Motor neuron (in vitro differentiated cells): ENCODE measurements around the gene KHSRP. TPM values are rescaled to one million over a fixed set of nuclear protein-coding genes. Genes with fewer than 3 reads are reported as not detected.
"Not testable (repeated sequence)": the region's sequence is repeated elsewhere in the genome, so short reads cannot be mapped to it uniquely, and the experiment has no call there.

ENCODE experiments used
- ATAC-seq, 8 experiments: fragments of 200-7000 bp; cut with Tn5 transposase; replicated peaks in 6 of 8; 2 replicates each; pipeline ENCODE4 v1.8.0; 2021; ENCODE audit warnings: mild to moderate bottlenecking in 8 of 8, moderate library complexity in 8 of 8
- H3K27ac ChIP-seq, 2 donors: fragments of 250-450 bp; sonication (Bioruptor Pico); 2 replicates each; pipeline ENCODE4 v1.9.0; 2021; ENCODE audit warnings: antibody characterized with exemption in 2 of 2, mild to moderate bottlenecking in 2 of 2, moderate library complexity in 1 of 2
- H3K4me1 ChIP-seq, 2 donors: fragments of 250-450 bp; sonication (Bioruptor Pico); replicated peaks in 1 of 2; 2 replicates each; pipeline ENCODE4 v1.6.1; 2021; ENCODE audit warnings: antibody characterized with exemption in 2 of 2, mild to moderate bottlenecking in 2 of 2, moderate library complexity in 1 of 2
- H3K4me3 ChIP-seq, 5 donors: fragments of 250-450 bp; sonication (Bioruptor Pico); 2 replicates each; pipeline ENCODE4 v1.9.0; 2021; ENCODE audit warnings: antibody characterized with exemption in 5 of 5, mild to moderate bottlenecking in 5 of 5, moderate library complexity in 4 of 5
- WGBS, 10 experiments: fragments of 450-650 bp; shearing (Covaris generic); methylation state at CpG; one replicate each; pipeline ENCODE4 v1.0.0; 2022; 5-methylcytosine and 5-hydroxymethylcytosine counted together
- in situ Hi-C, 9 experiments: fragments of 400-800 bp; cut with MboI; loops; one replicate each; pipeline ENCODE4 v1.15.0; 2021; ENCODE audit warnings: low sequenced_read_pairs in 9 of 9, low pct_unique_long_range_greater_than_20kb in 2 of 9; ENCODE audit not compliant: unreplicated experiment in 9 of 9
- total RNA-seq, 8 experiments: library from RNA; unstranded; fragments of 300-600 nt; gene quantifications; 2 replicates each; pipeline versions ENCODE4 v1.2.3 to v1.2.4, GENCODE V29; 2022

Gene KHSRP
- total RNA-seq, 8 experiments from 2014 or later, result 84.3 to 408 (median 137) TPM

DNA sequence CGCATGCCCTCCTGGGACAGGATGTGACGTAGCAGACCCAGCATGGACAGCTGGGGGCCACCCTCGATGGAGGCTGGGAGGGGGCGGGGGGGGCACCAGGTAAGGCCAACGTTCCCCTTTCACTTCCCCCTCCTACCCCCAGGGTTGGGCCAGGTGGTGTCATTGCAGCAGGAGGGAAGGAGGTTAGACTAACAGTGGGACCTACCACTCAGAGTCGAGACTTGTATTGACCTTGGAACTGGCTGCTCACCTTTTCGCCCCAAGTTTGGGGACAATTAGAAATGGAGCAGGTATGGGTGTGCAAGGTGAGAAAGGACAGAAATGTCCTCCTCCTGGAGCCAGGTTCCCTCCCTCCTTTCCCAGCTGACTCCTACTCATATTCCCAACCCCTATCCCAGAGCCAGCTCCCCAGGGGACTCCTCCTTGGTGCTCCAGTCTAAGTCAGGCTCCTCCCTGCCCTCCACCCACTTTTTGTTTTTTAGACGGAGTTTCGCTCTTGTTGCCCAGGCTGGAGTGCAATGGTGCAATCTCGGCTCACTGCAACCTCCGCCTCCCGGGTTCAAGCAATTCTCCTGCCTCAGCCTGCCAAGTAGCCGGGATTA is 17.6 kb upstream of the KHSRP start:
- Histone ChIP-seq H3K27ac (no peak overlapping the region), H3K4me3 (no peak overlapping the region), H3K4me1 (no peaks in the 10 kb centered on the region)
- WGBS, 10 experiments, result 67 to 89% (median 69%) methylated on average over 2 to 6 of the region's 13 CpGs; no CpG with 5 or more reads in 6 of the 10 experiments
- in situ Hi-C loops, result no loop called here
- no peak for ATAC-seq

DNA sequence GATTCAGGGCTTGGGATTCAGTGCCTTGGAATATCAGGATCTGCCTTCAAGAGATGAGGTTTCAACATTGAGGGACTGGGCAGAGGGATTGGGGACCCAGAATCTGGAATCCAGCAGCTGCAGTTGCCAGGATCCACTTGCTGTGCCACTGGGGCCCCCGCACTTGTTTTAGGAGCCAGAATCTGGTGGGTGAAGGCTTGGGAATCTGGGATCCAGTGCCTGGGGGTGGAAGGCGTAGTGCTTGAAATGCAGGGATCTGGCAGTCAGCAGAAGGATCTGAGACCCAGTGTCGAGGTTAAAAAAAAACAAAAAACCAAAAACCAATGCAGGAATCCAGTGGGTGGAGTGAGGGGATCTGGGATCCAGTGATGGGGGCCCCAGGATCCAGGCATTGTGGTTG is 16.3 kb upstream of the KHSRP start:
- in situ Hi-C loops, result no loop called here
- no peak for ATAC-seq
- H3K27ac ChIP-seq, result no peak overlapping the region
- no peak overlapping the region for H3K4me3 ChIP-seq
- WGBS, 10 experiments, result 0 to 100% (median 66%) methylated on average over 1 to 3 of the region's 3 CpGs; no CpG with 5 or more reads in 4 of the 10 experiments
- H3K4me1 ChIP-seq, result no peaks in the 10 kb centered on the region

- H3K4me3 ChIP-seq, result no peak overlapping the region
- H3K4me1 ChIP-seq, result no peaks in the 10 kb centered on the region
- in situ Hi-C loops, result no loop called here
- H3K27ac ChIP-seq, result no peak overlapping the region
- WGBS, 10 experiments, result 83 to 93% methylated on average over 1 to 2 of the region's 4 CpGs; no CpG with 5 or more reads in 8 of the 10 experiments
- ATAC-seq, result no peak
Measured at GRCh38 chr19:6439743-6440142, 15.1 kb upstream of the KHSRP start.

DNA sequence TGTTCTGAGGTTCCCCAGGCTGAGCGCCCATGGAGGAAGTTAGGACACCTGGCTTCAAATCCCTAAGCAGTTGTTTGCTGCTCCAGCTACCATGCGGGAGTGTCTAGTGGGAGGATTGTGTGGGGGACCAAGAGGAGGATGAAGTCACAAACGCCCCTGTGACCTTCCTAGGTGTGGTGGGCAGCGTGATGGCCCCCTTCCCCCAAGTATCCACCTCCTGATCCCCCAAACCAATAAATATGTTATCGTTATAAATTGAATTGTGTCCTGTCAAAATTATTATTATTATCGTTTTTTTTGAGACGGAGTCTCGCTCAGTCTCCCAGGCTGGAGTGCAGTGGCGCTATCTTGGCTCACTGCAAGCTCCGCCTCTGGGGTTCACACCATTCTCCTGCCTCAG is 9.1 kb upstream of the KHSRP start, which contains the start of gene SLC25A41:
Gene SLC25A41 (minus strand): TSS at position 101 of the 400 bp plus-strand sequence. CDS start 70 bp downstream, at position 31.
- in situ Hi-C loops, result no loop called here
- H3K4me1 ChIP-seq, result no peaks in the 10 kb centered on the region
- no peak for ATAC-seq
- WGBS, 10 experiments, result 40 to 100% (median 90%) methylated on average over 2 to 4 of the region's 10 CpGs; no CpG with 5 or more reads in 7 of the 10 experiments
- no peak within 1 kb of the TSS for H3K27ac ChIP-seq
- H3K4me3 ChIP-seq, result no peak within 1 kb of the TSS

DNA sequence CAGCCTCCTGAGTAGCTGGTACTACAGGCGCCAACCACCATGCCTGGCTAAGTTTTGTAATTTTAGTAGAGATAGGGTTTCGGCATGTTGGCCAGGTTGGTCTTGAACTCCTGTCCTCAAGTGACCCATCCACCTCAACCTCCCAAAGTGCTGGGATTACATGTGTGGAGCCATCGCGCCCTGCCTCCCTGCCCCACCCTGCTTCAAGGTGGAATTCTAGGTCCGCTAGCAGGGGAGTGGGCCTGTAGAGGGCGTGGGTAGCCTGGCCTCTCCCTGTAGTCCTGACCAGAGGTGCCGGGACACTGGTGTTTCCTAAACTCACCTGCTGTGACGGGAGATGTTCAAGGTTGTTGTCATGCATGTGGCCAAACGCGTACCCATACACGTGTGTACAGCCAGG is 8.6 kb upstream of the KHSRP start:
- 86 to 100% (median 97%) methylated on average over 1 to 5 of the region's 11 CpGs; no CpG with 5 or more reads in 4 of the 10 experiments for WGBS, 10 experiments
- ATAC-seq, result no peak
- Histone ChIP-seq H3K27ac (no peak overlapping the region), H3K4me1 (no peaks in the 10 kb centered on the region), H3K4me3 (no peak overlapping the region)
- in situ Hi-C loops, result no loop called here

DNA sequence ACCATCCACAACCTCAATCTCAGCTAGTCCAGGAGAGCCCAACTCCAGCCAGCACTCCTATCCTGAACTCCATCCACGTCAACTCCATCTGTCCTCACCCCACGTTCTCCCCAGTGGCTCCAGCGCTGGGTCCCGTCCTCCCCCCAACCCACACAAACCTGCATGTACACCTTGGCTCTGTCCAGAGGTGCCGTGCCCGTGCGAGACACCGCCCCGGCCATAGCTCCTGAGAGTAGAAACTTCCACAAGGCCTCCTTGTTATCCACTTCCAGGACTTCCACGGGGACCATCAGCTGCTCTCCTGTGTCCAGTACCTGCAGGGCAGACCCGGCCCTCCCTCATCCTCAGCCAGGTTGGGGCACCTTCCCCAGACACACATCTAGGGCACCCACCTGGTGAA is 7.3 kb upstream of the KHSRP start:
- ATAC-seq, result no peak
- in situ Hi-C loops, result no loop called here
- WGBS, 10 experiments, result 46 to 100% (median 90%) methylated on average over 1 to 4 of the region's 11 CpGs; no CpG with 5 or more reads in 7 of the 10 experiments

DNA sequence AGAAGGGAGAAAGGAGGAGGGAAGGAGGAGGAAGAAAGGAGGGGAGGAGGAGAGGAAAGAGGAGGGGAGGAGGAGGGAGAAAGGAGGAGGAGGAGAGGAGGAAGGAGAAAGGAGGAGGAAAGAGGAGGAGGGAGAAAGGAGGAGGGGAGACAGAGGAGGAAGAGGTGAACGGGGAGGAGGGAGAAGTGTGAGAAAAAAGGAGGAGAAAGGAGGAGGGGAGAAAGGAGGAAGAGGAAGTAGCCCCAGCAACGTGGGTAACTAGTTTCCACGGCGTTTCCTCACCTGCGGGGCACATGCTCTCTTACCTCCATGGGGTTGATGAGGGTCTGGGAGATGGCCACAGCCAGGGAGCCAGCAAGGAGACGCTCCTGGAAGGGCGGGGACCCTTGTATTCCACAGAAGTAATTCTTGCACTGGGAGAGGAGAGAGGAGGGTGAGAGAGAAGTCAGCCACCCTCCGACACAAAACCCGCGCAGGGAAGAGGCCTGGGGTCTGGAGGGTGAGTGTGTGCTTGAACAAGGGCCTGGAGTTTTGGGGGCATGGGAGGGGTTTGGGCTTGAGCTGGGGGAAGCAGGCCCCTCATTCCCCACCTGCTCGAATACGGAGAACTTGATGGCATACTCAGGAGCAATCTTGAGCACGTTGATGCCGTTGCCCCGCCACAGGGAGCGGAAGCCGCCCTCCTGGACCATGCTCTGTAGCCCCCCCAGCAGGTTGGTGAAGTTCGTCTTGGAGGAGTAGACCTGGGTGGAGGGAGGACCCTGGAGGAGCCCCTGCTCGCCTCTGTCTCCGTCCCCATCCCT is 5.0 kb upstream of the KHSRP start:
- in situ Hi-C loops, result no loop called here
- WGBS, 10 experiments, result 4 to 60% (median 30%) methylated on average over 1 to 4 of the region's 20 CpGs; no CpG with 5 or more reads in 6 of the 10 experiments
- Histone ChIP-seq H3K4me3 (no peak overlapping the region), H3K27ac (no peak overlapping the region), H3K4me1 (peaks cover 6% of the 10 kb centered on the region in 2 donors)
- ATAC-seq, result no peak

More for the DNA sequence above, 7.3 kb upstream of the KHSRP start:
- Histone ChIP-seq H3K27ac (no peak overlapping the region), H3K4me3 (no peak overlapping the region), H3K4me1 (no peaks in the 10 kb centered on the region)

DNA sequence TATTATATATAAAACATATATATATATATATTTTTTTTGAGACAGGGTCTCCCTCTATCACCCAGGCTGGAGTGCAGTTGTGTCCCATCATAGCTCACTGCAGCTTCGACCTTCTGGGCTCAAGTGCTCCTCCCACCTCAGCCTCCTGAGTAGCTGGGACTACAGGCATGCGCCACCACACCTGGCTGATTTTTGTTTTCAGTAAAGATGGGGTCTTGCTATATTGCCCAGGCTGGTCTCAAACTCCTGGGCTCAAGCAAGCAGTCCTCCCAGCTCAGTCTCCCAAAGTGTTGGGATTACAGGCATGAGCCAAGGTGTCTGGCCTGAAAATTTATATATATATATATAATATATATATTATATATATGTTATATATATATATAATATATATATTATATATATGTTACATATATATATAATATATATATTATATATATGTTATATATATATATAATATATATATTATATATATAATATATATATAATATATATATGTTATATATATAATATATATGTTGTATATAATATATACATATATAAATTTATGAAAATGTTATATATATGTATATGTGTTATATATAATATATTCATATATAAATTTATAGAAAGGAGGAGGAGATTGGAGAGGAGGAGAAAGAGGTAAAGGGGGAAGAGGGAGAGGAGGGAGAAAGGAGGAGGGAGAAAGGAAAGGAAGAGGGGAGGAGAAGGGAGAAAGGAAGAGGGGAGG is 4.2 kb upstream of the KHSRP start:
- H3K4me1 ChIP-seq, H3K4me3 ChIP-seq, in situ Hi-C loops, ATAC-seq, H3K27ac ChIP-seq: not testable (repeated sequence)
- WGBS, 10 experiments, result 0 to 100% methylated on average over 1 of the region's 2 CpGs; no CpG with 5 or more reads in 8 of the 10 experiments

- ATAC-seq, result no peak
Measured at GRCh38 chr19:6427131-6427530, 2.5 kb upstream of the KHSRP start.

GRCh38 chr19:6425732-6426620 is 1.4 kb upstream of the KHSRP start:
- H3K4me3 ChIP-seq, result peak overlapping the region in 4 of 5 donors; percentile 7 to 18 (median 14)
- H3K4me1 ChIP-seq, result peaks cover 11 to 16% of the 10 kb centered on the region in 2 donors
- ATAC-seq, result no peak
- in situ Hi-C loops, result no loop called here
- H3K27ac ChIP-seq, result peak overlapping the region; percentile 85 to 91
- 80 to 100% (median 94%) methylated on average over 1 to 10 of the region's 21 CpGs; no CpG with 5 or more reads in 5 of the 10 experiments for WGBS, 10 experiments

More at GRCh38 chr19:6427131-6427530, 2.5 kb upstream of the KHSRP start:
- in situ Hi-C loops, result no loop called here
- 100% methylated on average over 1 to 5 of the region's 18 CpGs; no CpG with 5 or more reads in 7 of the 10 experiments for WGBS, 10 experiments
- no peak overlapping the region for H3K27ac ChIP-seq
- peaks cover 11 to 16% of the 10 kb centered on the region in 2 donors for H3K4me1 ChIP-seq
- H3K4me3 ChIP-seq, result no peak overlapping the region

- Histone ChIP-seq H3K4me3 (peak overlapping the region in 4 of 5 donors; percentile 7 to 18 (median 14)), H3K27ac (peak overlapping the region; percentile 85 to 91), H3K4me1 (peaks cover 11 to 16% of the 10 kb centered on the region in 2 donors)
- in situ Hi-C loops, result no loop called here
- 0 to 23% (median 1%) methylated on average over 1 to 22 of the region's 43 CpGs for WGBS, 10 experiments
- ATAC-seq, result peak; percentile 83 to 90 (median 88)
Measured at GRCh38 chr19:6424939-6425731, 524 bp upstream of the KHSRP start.
